HG03432 (cell line): Measurements from ENCODE around the gene PPP1R37.

Experiments
- ATAC-seq: cut with Tn5 transposase; IDR thresholded peaks from one replicate; pipeline ENCODE4 v1.9.1; 2021; ENCODE audit warnings: mild to moderate bottlenecking, moderate library complexity; ENCODE audit not compliant: unreplicated experiment

The PPP1R37 gene

DNA sequence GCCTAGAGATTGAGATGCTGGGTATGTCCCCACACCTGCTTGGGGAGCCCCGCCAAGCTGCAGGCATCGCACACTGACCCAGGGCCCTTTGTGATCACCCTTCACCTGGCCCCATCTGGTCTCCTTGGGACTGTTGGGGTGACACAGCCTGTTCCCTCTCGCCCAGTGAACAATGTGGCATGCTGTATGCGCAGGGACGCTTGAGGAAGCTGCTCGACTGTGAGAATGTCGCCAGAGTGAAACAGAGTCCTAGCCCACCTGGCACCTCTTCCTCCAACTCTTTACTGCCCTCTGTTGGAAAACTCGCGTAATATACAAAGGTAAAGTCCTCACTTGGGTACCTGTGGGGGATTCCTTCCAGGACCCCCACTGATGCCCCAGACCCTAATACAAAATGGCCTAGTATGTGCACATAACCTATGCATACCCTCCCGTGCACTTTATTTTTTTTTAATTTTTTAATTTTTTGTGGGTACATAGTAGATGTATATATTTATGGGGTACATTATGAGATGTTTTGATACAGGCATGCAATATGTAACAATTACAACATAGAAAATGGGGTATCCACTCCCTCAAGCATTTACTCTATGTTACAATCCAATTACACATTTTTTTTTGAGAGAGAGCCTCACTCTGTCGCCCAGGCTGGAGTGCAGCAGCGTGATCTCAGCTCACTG is 94.6 kb downstream of the PPP1R37 start:
- no peak for ATAC-seq

DNA sequence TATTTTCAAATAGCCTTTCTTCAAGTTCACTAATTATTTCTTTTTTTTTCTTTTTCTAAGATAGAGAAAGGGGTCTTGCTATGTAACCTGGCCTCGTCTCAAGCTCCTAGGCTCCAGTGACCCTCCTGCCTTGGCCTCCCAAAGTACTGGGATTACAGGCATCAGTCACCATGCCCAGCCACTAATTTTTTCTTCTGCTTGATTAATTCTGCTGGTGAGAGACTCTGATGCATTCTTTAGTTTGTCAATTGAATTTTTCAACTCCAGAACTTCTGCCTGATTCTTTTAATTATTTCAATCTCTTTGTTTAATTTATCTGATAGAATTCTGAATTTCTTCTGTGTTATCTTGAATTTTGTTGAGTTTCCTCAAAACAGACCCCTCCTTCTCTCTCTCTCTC is 97.0 kb downstream of the PPP1R37 start:
- ATAC-seq, result no peak

DNA sequence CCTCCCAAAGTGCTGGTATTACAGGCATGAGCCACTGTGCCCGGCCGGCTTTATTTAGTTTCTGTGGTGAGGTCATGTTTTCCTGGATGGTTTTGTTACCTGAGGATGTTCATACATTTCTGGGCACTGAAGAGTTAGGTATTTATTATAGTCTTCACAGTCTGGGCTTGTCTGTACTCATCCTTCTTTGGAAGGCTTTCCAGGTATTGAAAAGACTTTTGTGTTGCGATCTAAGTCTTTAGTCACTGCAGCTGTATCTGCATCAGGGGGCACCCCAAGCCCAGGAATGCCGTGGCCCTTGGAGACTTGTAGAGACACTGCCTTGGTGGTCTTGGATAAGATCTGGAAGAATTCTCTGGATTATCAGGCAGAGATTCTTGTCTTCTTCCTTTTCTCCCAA is 98.4 kb downstream of the PPP1R37 start:
- ATAC-seq, result no peak

DNA sequence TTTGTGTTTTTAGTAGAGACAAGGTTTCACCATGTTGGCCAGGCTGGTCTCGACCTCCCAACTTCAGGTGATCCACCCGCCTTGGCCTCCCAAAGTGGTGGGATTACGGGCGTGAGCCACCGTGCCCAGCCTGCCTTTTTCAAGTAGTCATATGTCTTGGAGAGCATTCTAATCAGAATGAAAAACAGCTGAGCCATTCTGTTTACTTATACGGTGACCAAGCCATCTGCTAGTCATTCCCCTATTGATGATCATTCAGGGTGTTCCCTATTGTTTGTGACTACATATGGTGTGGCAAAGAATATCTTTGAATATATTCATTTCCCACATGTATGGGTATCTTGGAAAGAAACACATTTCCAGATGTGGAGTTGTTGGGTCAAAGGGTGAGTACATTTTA is 102.8 kb downstream of the PPP1R37 start:
- no peak for ATAC-seq
